GM18907 (cell line): Measurements from ENCODE around the gene TEX13B.
"Not testable (repeated sequence)": the region's sequence is repeated elsewhere in the genome, so short reads cannot be mapped to it uniquely, and the experiment has no call there.

Experiments used
- ATAC-seq: cut with Tn5 transposase; IDR thresholded peaks from one replicate; pipeline ENCODE4 v1.9.1; 2021; ENCODE audit warnings: mild to moderate bottlenecking, moderate library complexity; ENCODE audit not compliant: unreplicated experiment

Gene TEX13B

DNA sequence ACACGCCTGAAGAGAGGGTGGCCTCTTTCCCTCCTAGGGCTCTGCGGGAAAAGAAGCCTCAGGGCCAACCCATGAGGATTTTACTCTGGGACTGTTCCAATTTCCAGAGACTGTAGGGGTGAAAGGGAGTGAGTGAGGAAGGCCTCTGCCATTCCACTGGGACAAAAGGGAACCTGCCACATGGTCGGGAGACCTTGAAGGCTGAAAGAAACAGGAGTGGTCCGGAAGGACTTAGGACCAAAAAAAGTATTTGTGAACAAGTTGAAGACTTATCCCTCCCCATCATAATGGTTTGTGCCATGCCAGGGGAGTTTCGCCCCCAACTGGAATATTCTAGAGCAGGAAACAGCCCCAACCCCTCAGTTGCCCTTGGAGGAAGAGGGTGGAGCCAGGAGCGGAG lies at the start of gene TEX13B:
TEX13B (minus strand) TSS at position 15 of the 400 bp plus-strand sequence. CDS start 243 bp downstream, outside the sequence.
- no peak for ATAC-seq

- no peak for ATAC-seq
These were observed 48.0 kb upstream of the TEX13B start for GRCh38 chrX:108029928-108030711.

DNA sequence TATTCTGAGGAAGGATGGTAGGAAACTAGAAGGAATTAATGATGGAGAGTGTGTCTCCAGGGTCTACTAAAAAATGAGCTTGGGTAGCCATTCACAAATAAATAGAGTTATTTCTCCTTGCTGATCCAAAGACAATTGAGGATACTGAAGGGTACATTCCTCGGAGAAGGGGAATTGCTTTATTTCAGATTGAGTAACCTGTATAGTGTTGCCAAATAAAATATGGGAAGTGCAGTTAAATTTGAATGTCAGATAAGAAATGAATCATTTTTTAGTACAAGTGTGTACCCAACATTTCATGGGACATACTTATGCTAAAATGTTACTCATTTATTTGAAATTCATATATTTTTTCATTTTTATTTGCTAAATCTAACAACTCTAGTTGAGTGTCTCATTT lies 46.7 kb upstream of the TEX13B start:
- ATAC-seq: no peak

DNA sequence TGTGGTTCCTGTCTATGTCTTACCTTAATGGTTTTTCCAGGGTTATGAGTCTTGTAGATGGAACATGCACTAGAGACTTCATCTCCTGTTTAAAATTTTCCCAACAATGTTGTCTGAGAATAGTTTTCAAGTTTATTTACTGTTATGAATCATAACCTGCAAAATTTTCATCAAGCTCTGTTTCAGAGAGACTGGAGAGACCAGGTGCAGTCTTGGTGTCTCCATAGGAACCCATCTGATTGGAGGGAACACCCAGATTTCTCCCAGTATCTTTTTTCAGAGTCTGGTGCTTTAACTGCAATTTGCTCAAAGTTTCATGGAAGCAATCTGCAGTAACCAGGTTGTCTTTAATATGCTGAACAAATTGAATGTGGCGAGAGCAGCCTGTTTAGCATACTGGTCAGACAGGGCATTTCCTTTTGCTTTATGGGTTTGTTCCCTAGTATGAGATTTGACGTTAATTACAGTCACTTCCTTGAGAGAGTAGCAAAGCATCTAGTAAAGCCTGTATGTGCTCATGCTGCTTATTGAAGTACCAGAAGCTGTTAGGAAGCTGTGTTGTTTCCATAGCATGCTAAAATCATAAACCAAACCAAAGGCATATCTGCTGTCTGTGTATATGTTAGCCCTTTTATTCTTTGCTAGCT lies 43.9 kb upstream of the TEX13B start:
- ATAC-seq: no peak

- no peak for ATAC-seq
These were observed 43.2 kb upstream of the TEX13B start for GRCh38 chrX:108025376-108025775.

DNA sequence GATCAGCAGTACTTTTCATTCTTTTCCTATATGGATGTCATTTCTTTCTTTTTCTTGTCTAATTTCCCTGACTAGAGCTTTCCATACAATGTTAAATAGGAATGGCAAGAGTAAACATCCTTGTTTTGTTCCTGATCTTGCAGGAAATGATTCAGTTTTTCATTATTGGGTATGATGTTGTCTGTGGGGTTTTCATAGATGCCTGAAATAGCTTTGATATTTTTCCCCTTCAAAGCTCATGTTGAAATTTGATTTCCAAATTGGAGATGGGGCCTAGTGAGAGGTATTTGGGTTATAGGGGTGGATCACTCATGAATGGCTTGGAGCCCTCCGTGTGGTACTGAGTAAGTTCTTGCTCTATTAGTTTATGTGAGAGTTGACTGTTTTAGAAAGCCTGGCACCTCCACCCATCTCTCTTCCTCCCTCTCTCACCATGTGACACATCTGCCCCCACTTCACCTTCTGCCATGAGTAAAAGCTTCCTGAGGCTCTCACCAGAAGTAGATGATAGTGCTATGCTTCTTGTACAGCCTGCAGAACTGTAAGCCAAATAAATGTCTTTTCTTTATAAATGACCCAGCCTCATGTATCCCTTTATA lies 40.4 kb upstream of the TEX13B start:
- ATAC-seq: no peak

DNA sequence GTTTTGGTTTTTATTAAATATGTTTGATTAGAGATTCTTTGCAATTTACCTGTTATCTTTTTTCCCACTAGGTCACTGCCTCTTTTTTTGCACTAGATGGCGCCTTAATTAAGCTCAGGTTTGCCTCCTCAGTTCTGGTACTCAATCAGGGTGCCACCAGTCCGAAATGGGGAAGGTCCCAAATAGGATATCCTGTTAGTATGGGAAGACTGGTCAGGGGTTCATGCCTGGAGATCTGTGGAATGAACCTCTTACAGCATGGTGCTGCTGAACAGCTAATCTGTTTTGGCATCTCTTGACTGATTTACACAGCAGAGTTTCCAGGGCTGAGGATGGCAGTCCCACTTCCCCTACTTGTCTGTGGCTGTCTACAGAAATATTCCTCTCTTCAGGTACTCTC lies 38.5 kb upstream of the TEX13B start:
- ATAC-seq: peak; percentile 51

GRCh38 chrX:108019382-108019875 lies 37.3 kb upstream of the TEX13B start:
- ATAC-seq: no peak

DNA sequence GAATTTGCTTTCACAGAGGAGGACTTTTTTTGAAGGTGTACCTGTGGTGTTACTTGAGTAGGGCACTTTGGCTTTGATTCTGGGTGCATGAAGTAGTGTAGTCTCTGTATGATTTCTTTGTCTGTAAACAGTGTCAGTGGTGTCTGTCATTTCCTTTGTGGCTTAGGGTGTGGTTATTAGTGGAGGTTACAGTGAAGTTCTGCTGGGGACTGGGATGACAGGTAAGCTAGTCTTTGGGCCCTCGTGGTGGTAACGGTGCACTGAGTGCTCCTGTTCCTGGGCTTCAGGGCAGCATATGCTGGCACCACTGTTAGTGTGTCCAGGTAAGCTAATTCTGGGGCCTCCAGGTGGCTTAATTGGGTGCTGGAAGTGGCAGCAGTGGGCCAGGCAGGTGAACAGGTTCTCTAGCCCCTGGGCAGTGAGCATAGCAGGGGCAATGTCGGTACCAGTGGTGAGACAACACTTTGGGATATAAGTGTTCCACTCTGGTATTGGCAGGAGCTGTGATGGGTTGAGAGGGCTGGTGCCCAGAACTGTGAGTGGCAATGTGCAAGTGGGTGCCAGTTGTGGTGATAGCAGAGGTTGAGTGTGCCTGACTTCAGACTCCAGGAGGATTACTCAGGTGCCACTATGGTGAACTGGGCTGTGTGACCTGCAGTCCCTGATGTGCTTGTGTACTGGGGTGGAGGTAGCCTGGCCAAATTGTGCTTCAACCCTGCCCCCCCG lies 36.6 kb upstream of the TEX13B start:
- ATAC-seq: no peak

GRCh38 chrX:108001218-108001814 lies 19.1 kb upstream of the TEX13B start:
- ATAC-seq: peak; percentile 97

- peak; percentile 41 for ATAC-seq
These were observed 18.6 kb upstream of the TEX13B start for GRCh38 chrX:108000751-108001150.

- ATAC-seq: no peak
These were observed 14.0 kb upstream of the TEX13B start for GRCh38 chrX:107996124-107996523.

DNA sequence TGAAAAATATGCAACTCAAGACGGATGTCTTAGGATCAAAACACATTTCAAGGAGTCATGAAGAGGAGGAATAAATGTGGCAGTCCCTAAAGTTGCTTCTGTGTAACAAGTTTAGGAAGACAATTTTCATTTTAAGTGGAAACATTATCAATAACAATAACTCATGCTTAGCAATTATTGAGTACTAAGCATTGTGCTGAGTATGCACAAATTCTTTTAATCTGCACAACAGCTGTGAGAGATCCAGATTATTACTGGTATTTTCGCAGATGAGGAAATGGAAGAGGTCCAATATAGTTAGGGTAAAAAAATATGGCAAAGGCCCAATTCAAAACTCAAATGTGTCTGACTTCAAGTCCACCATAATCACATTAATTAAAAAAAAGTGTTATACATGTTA lies 2.9 kb upstream of the TEX13B start:
- ATAC-seq: no peak

GRCh38 chrX:107979534-107979933 lies 2.6 kb downstream of the TEX13B start:
- no peak for ATAC-seq

GRCh38 chrX:107978707-107979307 lies 3.4 kb downstream of the TEX13B start:
- ATAC-seq: no peak

DNA sequence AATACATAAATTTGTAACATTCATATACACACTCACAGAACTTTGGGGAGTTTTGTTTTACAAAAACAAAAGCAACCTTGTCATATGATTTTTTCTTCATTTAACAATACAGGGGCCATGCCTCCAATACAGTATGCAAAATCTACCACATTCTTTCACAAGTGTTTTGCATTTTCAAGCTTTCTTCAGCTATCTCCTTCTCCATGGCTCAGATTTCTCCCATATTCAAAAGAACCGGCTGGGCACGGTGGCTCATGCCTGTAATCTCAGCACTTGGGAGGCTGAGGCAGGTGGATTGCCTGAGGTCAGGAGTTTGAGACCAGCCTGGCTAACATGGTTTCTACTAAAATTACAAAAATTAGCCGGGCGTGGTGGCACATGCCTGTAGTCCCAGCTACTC lies 4.1 kb downstream of the TEX13B start:
- ATAC-seq: no peak

DNA sequence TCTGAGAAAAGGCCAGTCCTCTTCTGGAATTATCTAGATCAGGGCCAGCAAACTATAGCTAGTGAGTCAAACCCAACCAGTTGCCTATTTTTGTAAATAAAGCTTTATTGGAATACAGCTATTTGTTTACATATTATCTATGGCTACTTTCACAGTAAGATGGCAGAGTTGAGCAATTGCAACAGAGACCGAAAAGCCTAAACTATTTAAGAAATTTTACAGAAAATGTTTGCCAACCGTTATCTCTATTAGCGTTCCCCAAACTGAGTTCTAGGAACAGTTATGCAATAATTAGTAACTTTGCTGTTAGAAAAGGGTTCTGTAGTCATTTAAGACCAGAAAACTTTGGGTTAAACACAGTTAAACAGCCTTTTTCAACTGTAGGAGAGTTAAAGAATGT lies 10.5 kb downstream of the TEX13B start:
- no peak for ATAC-seq

DNA sequence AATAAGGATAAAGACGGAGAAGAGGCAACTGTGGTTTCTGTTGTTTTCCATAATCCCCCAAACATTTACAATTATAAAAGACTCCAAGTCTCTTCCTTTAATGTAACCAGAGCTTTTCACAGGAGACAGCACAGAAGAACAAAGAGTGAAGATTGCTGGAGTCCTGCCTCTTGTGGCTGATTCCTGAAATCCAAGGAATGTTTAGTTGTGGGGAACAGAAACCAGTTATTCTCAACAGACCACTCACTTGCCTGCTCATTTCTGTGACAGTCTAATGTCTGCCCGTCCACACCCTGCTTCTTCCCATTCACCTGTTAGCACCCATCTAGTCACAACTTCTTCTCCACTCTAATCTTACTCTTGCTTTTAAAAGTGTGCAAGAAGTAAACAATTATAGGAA lies 12.1 kb downstream of the TEX13B start:
- no peak for ATAC-seq

DNA sequence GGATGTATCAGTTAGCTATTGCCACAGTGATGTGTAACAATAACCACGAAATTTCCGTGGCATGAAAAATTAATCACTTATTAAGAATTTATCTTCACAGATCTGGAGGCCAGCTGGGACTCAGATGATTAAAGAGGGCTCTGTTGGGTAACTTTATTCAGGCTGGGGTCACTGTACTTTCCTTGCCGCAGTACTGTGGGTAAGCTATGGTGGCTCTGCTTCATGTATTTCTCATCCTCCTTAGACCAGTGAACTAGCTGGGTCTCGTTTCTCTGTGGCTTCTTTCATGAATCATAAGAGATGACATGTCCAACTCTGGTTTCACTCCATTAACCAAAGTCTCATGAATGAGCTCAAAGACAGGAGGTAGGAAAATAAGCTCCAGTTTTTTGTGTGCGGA lies 13.5 kb downstream of the TEX13B start:
- ATAC-seq: peak; percentile 98

DNA sequence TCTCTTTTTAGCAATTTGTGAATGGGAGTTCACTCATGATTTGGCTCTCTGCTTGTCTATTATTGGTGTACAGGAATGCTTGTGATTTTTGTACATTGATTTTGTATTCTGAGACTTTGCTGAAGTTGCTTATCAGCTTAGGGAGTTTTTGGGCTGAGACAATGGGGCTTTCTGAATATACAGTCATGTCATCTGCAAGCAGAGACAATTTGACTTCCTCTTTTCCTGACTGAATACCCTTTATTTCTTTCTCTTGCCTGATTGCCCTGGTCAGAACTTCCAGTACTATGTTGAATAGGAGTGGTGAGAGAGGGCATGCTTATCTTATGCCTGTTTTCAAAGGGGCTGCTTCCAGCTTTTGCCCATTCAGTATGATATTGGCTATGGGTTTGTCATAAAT lies 26.8 kb downstream of the TEX13B start:
- not testable (repeated sequence) for ATAC-seq
